H1 (cell line): ENCODE results near the gene PPARGC1A. TPM values are rescaled to one million over a fixed set of nuclear protein-coding genes. Genes with fewer than 3 reads are reported as not detected.

Experiments
- BCL11A ChIP-seq, 2 experiments: IDR thresholded peaks; one replicate each; pipeline ENCODE4 v1.6.1; 2011; ENCODE audit warnings: low read depth in 2 of 2, low read length in 2 of 2, mild to moderate bottlenecking in 2 of 2
- BRCA1 ChIP-seq: IDR thresholded peaks from 2 replicates; pipeline ENCODE4 v1.6.1; 2012; ENCODE audit warnings: low read depth, low read length, improper control_type of control experiment
- GTF2F1 ChIP-seq: IDR thresholded peaks from 2 replicates; pipeline ENCODE4 v1.6.1; 2012; ENCODE audit warnings: low read depth, low read length, improper control_type of control experiment, borderline replicate concordance
- USF2 ChIP-seq: IDR thresholded peaks from 2 replicates; pipeline ENCODE4 v1.6.1; 2011; ENCODE audit warnings: low read length, improper control_type of control experiment
- polyA plus RNA-seq, 7 experiments: library from polyadenylated mRNA; depleted of rRNA in 3 of 7; stranded (reverse) in 5 of 7; unstranded in 2 of 7; fragments of >200 nt in 5 of 7; fragments of 200-250 nt in 2 of 7; gene quantifications; 1 replicate in 5 of 7; 2 replicates in 1 of 7; 4 replicates in 1 of 7; pipeline versions ENCODE4 v1.2.1 to v1.2.3, GENCODE V29; 2011 to 2013; ENCODE audit warnings: missing spikeins in 2 of 7, mixed read lengths in 2 of 7
- total RNA-seq: library from RNA; stranded (reverse); fragmentation: NEBNext Ultra II Directional; extraction: Animal tissue kit (Norgen Biotek cat#: 25700); gene quantifications from 2 replicates; pipeline ENCODE4 v1.2.1, GENCODE V29; 2021

PPARGC1A gene
- total and polyA plus RNA-seq, 2 of the 8 experiments (the other 6 are each of a cell fraction or from before 2014, with no cell fraction given), result 0.54 to 1.4 TPM

- TF ChIP-seq BCL11A (IDR thresholded peaks at IDR 0.05; ENCODE audit: low read depth in 2 of 2, low read length in 2 of 2), result no peak
- no peak for TF ChIP-seq BRCA1
- TF ChIP-seq GTF2F1, result no peak
- no peak for TF ChIP-seq USF2
Observed at GRCh38 chr4:23782778-23783437, 106.9 kb downstream of the PPARGC1A start (continued).
